DOHH2 (cell line): Measurements from ENCODE around the gene GTPBP3.

Experiments used
- H3F3A ChIP-seq: fragments of 200-600 bp; sonication (generic), shearing (Covaris generic); 2 replicates; pipeline ENCODE4 v1.6.0; 2016; ENCODE audit warnings: antibody characterized with exemption, mild to moderate bottlenecking; ENCODE audit not compliant: control insufficient read depth, insufficient read depth
- H3K27ac ChIP-seq: fragments of 200-600 bp; sonication (generic); 2 replicates; pipeline ENCODE4 v1.5.1; 2014; ENCODE audit warnings: low read depth, mild to moderate bottlenecking, low read length, moderate library complexity
- H3K27me3 ChIP-seq: fragments of 200-600 bp; sonication (generic); 2 replicates; pipeline ENCODE4 v1.6.1; 2014; ENCODE audit warnings: mild to moderate bottlenecking, low read length, mixed read lengths; ENCODE audit not compliant: control insufficient read depth
- H3K36me3 ChIP-seq: fragments of 200-600 bp; sonication (generic); 2 replicates; pipeline ENCODE4 v1.6.1; 2014; ENCODE audit warnings: mild to moderate bottlenecking, low read length, moderate library complexity, mixed read lengths; ENCODE audit not compliant: control insufficient read depth
- H3K4me1 ChIP-seq: fragments of 200-600 bp; sonication (generic); 2 replicates; pipeline ENCODE4 v1.6.1; 2014; ENCODE audit warnings: mild to moderate bottlenecking, low read length, mixed read lengths; ENCODE audit not compliant: control insufficient read depth
- H3K4me2 ChIP-seq: fragments of 200-600 bp; sonication (generic); 2 replicates; pipeline ENCODE4 v1.6.0; 2014; ENCODE audit warnings: mild to moderate bottlenecking, low read length, moderate library complexity
- H3K4me3 ChIP-seq: fragments of 200-600 bp; sonication (generic); 2 replicates; pipeline ENCODE4 v1.5.1; 2014; ENCODE audit warnings: mild to moderate bottlenecking, low read length, mixed read lengths
- H3K79me2 ChIP-seq: fragments of 200-600 bp; sonication (generic); 2 replicates; pipeline ENCODE4 v1.6.1; 2014; ENCODE audit warnings: mild to moderate bottlenecking, low read length, mixed read lengths; ENCODE audit not compliant: control insufficient read depth
- H3K9me2 ChIP-seq: fragments of 200-600 bp; sonication (generic); replicated peaks from 2 replicates; pipeline ENCODE4 v1.6.1; 2014; ENCODE audit warnings: mild to moderate bottlenecking, low read length, mixed read lengths; ENCODE audit not compliant: control insufficient read depth
- H3K9me3 ChIP-seq: fragments of 200-600 bp; sonication (generic); 2 replicates; pipeline ENCODE4 v1.6.1; 2014; ENCODE audit warnings: antibody characterized with exemption, low read length, mixed read lengths; ENCODE audit not compliant: control insufficient read depth, insufficient read depth
- H4K20me1 ChIP-seq: fragments of 200-600 bp; sonication (generic); 2 replicates; pipeline ENCODE4 v1.6.0; 2014; ENCODE audit warnings: low read depth, mild to moderate bottlenecking, antibody characterized with exemption, low read length, moderate library complexity; ENCODE audit not compliant: control insufficient read depth, insufficient read depth
- EZH2phosphoT487 ChIP-seq: fragments of 200-600 bp; sonication (generic); IDR thresholded peaks from 2 replicates; pipeline ENCODE4 v1.6.1; 2017; ENCODE audit warnings: borderline replicate concordance, mild to moderate bottlenecking, antibody characterized with exemption, low read length, moderate library complexity, mixed read lengths
- TF ChIP-seq, protein P1 (sequence below): fragments of 200-600 bp; sonication (generic); IDR thresholded peaks from one replicate; pipeline ENCODE4 v1.5.1; 2014; ENCODE audit warnings: antibody characterized with exemption, mild to moderate bottlenecking, low read depth, low read length; ENCODE audit not compliant: poor library complexity, severe bottlenecking

The GTPBP3 gene

DNA sequence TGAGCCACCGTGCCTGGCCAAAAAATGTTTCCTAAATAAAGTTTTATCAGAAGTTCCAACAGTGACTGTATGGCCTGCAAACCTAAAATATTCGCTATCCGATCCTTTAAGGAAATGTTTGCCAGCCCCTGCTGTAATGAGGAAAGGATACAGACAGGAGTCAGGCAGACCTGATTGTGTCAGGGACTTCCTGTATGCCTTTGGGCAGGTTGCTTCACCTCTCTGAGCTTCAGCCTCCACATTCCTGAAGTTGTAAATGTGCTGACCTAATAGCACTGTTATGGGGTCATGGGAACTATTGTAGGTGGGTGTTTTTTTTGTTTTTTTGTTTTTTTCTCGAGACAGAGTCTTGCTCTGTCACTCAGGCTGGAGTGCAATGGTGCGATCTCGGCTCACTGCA lies 40.4 kb upstream of the GTPBP3 start:
- Histone ChIP-seq H4K20me1 (0 out of 2 replicates have a peak, but pooled peaks cover 3% of the 10 kb centered on the region), H3K27ac (no peak overlapping the region), H3K4me1 (peaks cover 25% of the 10 kb centered on the region), H3K36me3 (peaks cover 4% of the 10 kb centered on the region), H3K9me3 (0 out of 2 replicates have a peak, but pooled peaks cover 2% of the 10 kb centered on the region), H3K27me3 (no peaks in the 10 kb centered on the region), H3K4me3 (no peak overlapping the region), H3K4me2 (no peak overlapping the region), H3K9me2 (no peaks in the 10 kb centered on the region), H3F3A (0 out of 2 replicates have a peak, but pooled peaks cover 3% of the 10 kb centered on the region), H3K79me2 (peaks cover 12% of the 10 kb centered on the region)
- TF ChIP-seq, protein P1, sequence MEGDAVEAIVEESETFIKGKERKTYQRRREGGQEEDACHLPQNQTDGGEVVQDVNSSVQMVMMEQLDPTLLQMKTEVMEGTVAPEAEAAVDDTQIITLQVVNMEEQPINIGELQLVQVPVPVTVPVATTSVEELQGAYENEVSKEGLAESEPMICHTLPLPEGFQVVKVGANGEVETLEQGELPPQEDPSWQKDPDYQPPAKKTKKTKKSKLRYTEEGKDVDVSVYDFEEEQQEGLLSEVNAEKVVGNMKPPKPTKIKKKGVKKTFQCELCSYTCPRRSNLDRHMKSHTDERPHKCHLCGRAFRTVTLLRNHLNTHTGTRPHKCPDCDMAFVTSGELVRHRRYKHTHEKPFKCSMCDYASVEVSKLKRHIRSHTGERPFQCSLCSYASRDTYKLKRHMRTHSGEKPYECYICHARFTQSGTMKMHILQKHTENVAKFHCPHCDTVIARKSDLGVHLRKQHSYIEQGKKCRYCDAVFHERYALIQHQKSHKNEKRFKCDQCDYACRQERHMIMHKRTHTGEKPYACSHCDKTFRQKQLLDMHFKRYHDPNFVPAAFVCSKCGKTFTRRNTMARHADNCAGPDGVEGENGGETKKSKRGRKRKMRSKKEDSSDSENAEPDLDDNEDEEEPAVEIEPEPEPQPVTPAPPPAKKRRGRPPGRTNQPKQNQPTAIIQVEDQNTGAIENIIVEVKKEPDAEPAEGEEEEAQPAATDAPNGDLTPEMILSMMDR, result no peak
- no peak for TF ChIP-seq EZH2phosphoT487

DNA sequence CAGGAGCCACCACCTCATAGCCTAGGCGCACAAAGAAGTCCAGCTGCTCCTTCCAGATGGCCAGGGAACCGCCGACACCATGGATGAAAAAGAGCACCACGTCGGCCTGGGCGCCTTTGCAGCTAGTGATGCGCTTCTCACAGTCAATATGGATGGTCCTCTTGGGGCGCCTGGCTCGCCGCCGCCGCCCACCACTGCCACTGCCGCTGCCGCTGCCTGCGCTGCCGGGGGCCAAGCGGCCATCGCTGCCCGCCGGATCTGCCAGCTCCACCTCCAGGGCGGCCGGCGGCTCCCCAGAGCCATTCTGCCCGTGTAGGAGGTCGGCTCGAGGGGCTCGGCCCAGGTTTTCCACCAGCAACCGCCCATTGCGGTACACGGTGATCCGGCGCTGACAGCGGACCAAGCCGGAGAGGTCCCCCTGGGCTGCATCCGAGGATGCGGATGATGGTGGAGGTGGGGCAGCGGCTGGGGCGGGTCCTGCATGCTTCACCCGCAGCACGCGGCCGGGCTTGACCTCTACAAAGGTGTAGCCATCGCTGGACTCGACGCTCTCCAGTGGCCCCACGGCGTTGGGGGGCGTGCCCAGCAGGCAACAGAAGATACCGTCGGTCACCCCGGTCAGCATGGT lies 36.2 kb upstream of the GTPBP3 start:
- peaks cover 30% of the 10 kb centered on the region for H3K4me1 ChIP-seq
- H3K79me2 ChIP-seq, result peaks cover 3% of the 10 kb centered on the region
- no peaks in the 10 kb centered on the region for H3K27me3 ChIP-seq
- 0 out of 2 replicates have a peak, but pooled peaks cover 2% of the 10 kb centered on the region for H3K9me3 ChIP-seq
- H4K20me1 ChIP-seq, result no peaks in the 10 kb centered on the region
- no peak overlapping the region for H3K4me2 ChIP-seq
- H3K9me2 ChIP-seq, result no peaks in the 10 kb centered on the region
- peaks cover 6% of the 10 kb centered on the region for H3F3A ChIP-seq
- H3K27ac ChIP-seq, result no peak overlapping the region
- no peak for TF ChIP-seq EZH2phosphoT487
- TF ChIP-seq, protein P1, result no peak
- H3K36me3 ChIP-seq, result peaks cover 10% of the 10 kb centered on the region
- H3K4me3 ChIP-seq, result no peak overlapping the region

DNA sequence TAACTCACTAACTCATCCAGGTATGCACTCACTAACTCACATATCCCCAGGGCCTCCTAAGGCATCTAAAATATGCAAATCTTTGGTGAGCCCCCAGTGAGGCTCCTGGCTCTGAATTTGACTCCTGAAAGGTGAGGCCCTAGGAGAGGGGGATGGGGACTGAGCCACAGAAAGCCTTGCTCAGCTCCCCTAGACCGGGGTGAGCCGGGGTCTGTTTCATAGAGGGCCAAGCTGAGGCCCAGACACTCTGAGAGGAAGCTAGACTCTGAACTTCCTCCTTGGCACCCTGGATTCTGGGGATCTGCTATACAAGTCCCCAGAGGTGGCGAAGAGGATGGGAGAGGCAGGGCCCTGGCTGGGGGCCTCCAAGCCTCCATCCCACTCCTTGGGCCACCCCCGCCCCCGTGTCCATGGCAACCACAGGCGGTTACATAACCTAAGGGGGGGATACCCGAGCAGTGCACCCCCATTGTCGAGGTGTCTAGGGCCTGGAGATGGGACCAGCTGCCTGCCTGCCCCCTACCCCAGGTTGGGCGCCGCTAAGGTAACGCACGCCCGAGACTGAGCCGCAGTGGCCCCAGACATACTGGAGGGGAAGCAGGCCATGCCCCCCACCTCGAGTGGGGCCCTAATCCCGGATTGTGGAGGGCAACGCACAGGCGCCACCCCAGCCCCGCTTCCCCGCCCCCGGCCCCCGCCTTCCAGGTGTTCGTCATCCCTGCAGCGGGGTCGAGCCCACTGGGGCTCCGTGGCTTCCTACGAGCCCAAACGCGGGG lies 34.8 kb upstream of the GTPBP3 start:
- Histone ChIP-seq H3K9me3 (0 out of 2 replicates have a peak, but pooled peaks cover 2% of the 10 kb centered on the region), H3K4me3 (peak overlapping the region; percentile 81), H3F3A (peaks cover 6% of the 10 kb centered on the region), H3K36me3 (peaks cover 14% of the 10 kb centered on the region), H3K9me2 (no peaks in the 10 kb centered on the region), H3K27me3 (no peaks in the 10 kb centered on the region), H4K20me1 (no peaks in the 10 kb centered on the region), H3K4me1 (peaks cover 38% of the 10 kb centered on the region), H3K4me2 (peak overlapping the region; percentile 95), H3K79me2 (peaks cover 17% of the 10 kb centered on the region), H3K27ac (no peak overlapping the region)
- TF ChIP-seq, protein P1, result no peak
- no peak for TF ChIP-seq EZH2phosphoT487
